ENCODE results near the gene VTA1. TPM values are rescaled to one million over a fixed set of nuclear protein-coding genes. Genes with fewer than 3 reads are reported as not detected.

VTA1 gene
- polyA plus RNA-seq, 1 of the 3 experiments (the other 2 are of a cell fraction) = 60.1 TPM

- no peak for TF ChIP-seq ZBTB33 (IDR thresholded peaks at IDR 0.05; ENCODE audit: borderline replicate concordance, low read depth)
Measured at GRCh38 chr6:142271476-142271875, 124.4 kb downstream of the VTA1 start (continued).

Other genes starting within 250 kb of the VTA1 start
- gene GJE1, start 14.3 kb upstream of the VTA1 start, polyA plus RNA-seq (2012; rRNA removed) = not detected in 2 replicates
- gene NMBR, start 141 bp upstream of the VTA1 start, polyA plus RNA-seq (2012; rRNA removed) = not detected in 2 replicates
- gene ADGRG6, start 154.7 kb downstream of the VTA1 start, polyA plus RNA-seq (2012; rRNA removed) = 61.5 and 91.8 TPM in 2 replicates